Chondrocyte (in vitro differentiated cells): ENCODE data around the gene SSBP4. TPM values are rescaled to one million over a fixed set of nuclear protein-coding genes. Genes with fewer than 3 reads are reported as not detected.

ENCODE experiments used
- DNase-seq: peaks from one replicate; pipeline ENCODE4 v3.0.0; 2021; ENCODE audit warnings: mixed read lengths, low spot score
- H3K27ac Mint-ChIP-seq: one replicate; pipeline ENCODE4 v1.8.0; 2021; ENCODE audit warnings: mild to moderate bottlenecking, moderate library complexity, mixed read lengths; ENCODE audit not compliant: unreplicated experiment
- H3K27me3 Mint-ChIP-seq: 2 replicates; pipeline ENCODE4 v1.8.0; 2021; ENCODE audit warnings: low read depth, mixed read lengths
- H3K36me3 Mint-ChIP-seq: 2 replicates; pipeline ENCODE4 v1.8.0; 2021; ENCODE audit warnings: low read depth, mixed read lengths
- H3K4me1 Mint-ChIP-seq: 2 replicates; pipeline ENCODE4 v1.8.0; 2021; ENCODE audit warnings: low read depth, mild to moderate bottlenecking, mixed read lengths
- H3K4me3 Mint-ChIP-seq: one replicate; pipeline ENCODE4 v1.8.0; 2021; ENCODE audit warnings: mild to moderate bottlenecking, moderate library complexity, mixed read lengths; ENCODE audit not compliant: unreplicated experiment
- H3K9me3 Mint-ChIP-seq: 2 replicates; pipeline ENCODE4 v1.8.0; 2021; ENCODE audit warnings: low read depth, mixed read lengths
- CTCF ChIP-seq: fragments of 200-600 bp; sonication (generic); IDR thresholded peaks from 2 replicates; pipeline ENCODE4 v1.5.0; 2021; ENCODE audit warnings: antibody characterized with exemption, mild to moderate bottlenecking, moderate library complexity
- total RNA-seq: library from RNA; stranded (reverse); gene quantifications from 3 replicates; pipeline ENCODE4 v1.2.1, GENCODE V29; 2021

The SSBP4 gene
- total RNA-seq, 1 donor from 2014 or later: 56.3 TPM

GRCh38 chr19:18420930-18421329, 1.7 kb downstream of the SSBP4 start:
- TF ChIP-seq CTCF: no peak
- no peak for DNase-seq
- peak overlapping the region; percentile 78 for H3K4me3 Mint-ChIP-seq
- H3K27ac Mint-ChIP-seq: peak overlapping the region; percentile 49
- H3K4me1 Mint-ChIP-seq: peaks cover 56% of the 10 kb centered on the region
- H3K9me3 Mint-ChIP-seq: no peaks in the 10 kb centered on the region
- no peaks in the 10 kb centered on the region for H3K27me3 Mint-ChIP-seq
- H3K36me3 Mint-ChIP-seq: no peaks in the 10 kb centered on the region

DNA sequence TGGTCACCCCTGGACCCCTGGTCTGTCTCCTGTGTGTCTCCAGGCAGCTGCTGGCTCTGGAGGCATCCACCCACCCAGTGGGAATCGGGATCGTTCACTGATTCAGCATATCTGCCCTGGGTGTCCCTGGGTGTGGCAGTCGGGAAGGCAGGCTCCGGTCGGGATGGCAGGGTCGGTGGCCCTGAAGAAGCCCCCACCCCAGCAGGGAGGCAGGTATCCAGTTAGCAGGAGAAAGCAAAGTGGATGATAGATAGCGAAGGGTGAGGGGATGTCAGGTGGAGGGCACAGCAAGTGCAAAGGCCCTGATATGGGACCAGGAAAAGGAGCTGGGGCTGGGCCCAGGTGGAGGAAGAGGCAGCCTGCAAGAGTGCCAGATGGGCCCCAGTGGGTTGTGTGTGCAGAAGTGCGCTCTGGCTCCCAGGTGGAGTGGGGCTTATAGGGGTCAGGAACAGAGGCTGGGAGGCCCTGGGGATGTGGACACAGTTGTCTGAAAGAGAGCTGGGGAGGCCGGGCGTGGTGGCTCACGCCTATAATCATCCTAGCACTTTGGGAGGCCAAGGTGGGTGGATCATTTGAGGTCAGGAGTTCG, 2.3 kb downstream of the SSBP4 start:
- H3K27ac Mint-ChIP-seq: peak overlapping the region; percentile 65
- H3K27me3 Mint-ChIP-seq: no peaks in the 10 kb centered on the region
- no peaks in the 10 kb centered on the region for H3K36me3 Mint-ChIP-seq
- peaks cover 54% of the 10 kb centered on the region for H3K4me1 Mint-ChIP-seq
- no peak for DNase-seq
- H3K9me3 Mint-ChIP-seq: no peaks in the 10 kb centered on the region
- no peak for TF ChIP-seq CTCF
- H3K4me3 Mint-ChIP-seq: peak overlapping the region; percentile 13

- H3K27me3 Mint-ChIP-seq: no peaks in the 10 kb centered on the region
- no peak overlapping the region for H3K4me3 Mint-ChIP-seq
- no peak for DNase-seq
- H3K27ac Mint-ChIP-seq: no peak overlapping the region
- TF ChIP-seq CTCF: no peak
- peaks cover 49% of the 10 kb centered on the region for H3K4me1 Mint-ChIP-seq
- H3K36me3 Mint-ChIP-seq: no peaks in the 10 kb centered on the region
- H3K9me3 Mint-ChIP-seq: no peaks in the 10 kb centered on the region
Observed at GRCh38 chr19:18422530-18423191, 3.5 kb downstream of the SSBP4 start.

GRCh38 chr19:18423258-18424020, 4.2 kb downstream of the SSBP4 start:
- no peak for DNase-seq
- H3K36me3 Mint-ChIP-seq: no peaks in the 10 kb centered on the region
- H3K27me3 Mint-ChIP-seq: no peaks in the 10 kb centered on the region
- no peaks in the 10 kb centered on the region for H3K9me3 Mint-ChIP-seq
- H3K4me1 Mint-ChIP-seq: peaks cover 41% of the 10 kb centered on the region
- H3K27ac Mint-ChIP-seq: no peak overlapping the region
- no peak overlapping the region for H3K4me3 Mint-ChIP-seq
- TF ChIP-seq CTCF: no peak

- DNase-seq: no peak
- Mint-ChIP-seq H3K36me3 (no peaks in the 10 kb centered on the region), H3K27me3 (no peaks in the 10 kb centered on the region), H3K27ac (no peak overlapping the region), H3K4me3 (no peak overlapping the region), H3K9me3 (no peaks in the 10 kb centered on the region), H3K4me1 (peaks cover 35% of the 10 kb centered on the region)
- TF ChIP-seq CTCF: no peak
Observed at GRCh38 chr19:18424122-18424889, 5.1 kb downstream of the SSBP4 start.
